ENCODE data around the gene ALG14.

ALG14 gene

DNA sequence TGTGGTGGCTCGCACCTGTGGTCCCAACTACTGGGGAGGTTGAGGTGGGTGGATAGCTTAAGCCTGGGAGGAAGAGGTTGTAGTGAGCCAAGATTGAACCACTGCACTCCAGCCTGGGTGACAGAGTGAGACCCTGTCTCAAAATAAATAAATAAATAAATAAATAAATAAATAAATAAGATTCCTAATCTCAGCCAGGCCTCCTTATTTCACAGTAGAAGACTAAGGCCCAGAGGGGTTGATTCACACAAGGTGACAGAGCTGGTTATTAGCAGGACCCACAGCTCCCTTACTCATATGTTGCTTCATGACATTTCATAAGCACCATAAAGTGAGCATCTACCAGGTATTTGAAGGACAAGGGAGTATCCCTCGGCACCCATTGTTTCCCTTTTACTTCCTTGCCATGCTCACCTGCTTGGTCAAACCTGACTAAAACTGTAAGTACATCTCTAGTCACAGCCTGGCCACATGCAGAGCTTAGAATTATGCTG is 32.7 kb downstream of the ALG14 start:
- Histone ChIP-seq H2AFZ (ENCODE audit: low read length) (no peak overlapping the region), H3K79me2 (ENCODE audit: insufficient read depth, low read length) (no peaks in the 10 kb centered on the region), H3F3A (ENCODE audit: insufficient read depth, low read length) (no peaks in the 10 kb centered on the region), H3K4me3 (ENCODE audit: low read depth, low read length, poor library complexity, severe bottlenecking) (no peak overlapping the region), H3K4me1 (ENCODE audit: insufficient read depth, low read length, severe bottlenecking) (no peaks in the 10 kb centered on the region), H4K20me1 (ENCODE audit: insufficient read depth, low read length) (no peaks in the 10 kb centered on the region), H3K36me3 (ENCODE audit: insufficient read depth, low read length) (no peaks in the 10 kb centered on the region), H3K27ac (ENCODE audit: low read depth, low read length, poor library complexity, severe bottlenecking) (no peak overlapping the region), H3K9me2 (ENCODE audit: low read depth, low read length) (no peaks in the 10 kb centered on the region), H3K9ac (ENCODE audit: low read length) (no peak overlapping the region), H3K4me2 (ENCODE audit: low read length) (no peak overlapping the region), H3K27me3 (ENCODE audit: insufficient read depth, low read length) (no peaks in the 10 kb centered on the region), H3K9me3 (ENCODE audit: low read length) (no peaks in the 10 kb centered on the region)
- TF ChIP-seq, protein P1, sequence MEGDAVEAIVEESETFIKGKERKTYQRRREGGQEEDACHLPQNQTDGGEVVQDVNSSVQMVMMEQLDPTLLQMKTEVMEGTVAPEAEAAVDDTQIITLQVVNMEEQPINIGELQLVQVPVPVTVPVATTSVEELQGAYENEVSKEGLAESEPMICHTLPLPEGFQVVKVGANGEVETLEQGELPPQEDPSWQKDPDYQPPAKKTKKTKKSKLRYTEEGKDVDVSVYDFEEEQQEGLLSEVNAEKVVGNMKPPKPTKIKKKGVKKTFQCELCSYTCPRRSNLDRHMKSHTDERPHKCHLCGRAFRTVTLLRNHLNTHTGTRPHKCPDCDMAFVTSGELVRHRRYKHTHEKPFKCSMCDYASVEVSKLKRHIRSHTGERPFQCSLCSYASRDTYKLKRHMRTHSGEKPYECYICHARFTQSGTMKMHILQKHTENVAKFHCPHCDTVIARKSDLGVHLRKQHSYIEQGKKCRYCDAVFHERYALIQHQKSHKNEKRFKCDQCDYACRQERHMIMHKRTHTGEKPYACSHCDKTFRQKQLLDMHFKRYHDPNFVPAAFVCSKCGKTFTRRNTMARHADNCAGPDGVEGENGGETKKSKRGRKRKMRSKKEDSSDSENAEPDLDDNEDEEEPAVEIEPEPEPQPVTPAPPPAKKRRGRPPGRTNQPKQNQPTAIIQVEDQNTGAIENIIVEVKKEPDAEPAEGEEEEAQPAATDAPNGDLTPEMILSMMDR (IDR thresholded peaks at IDR 0.05; ENCODE audit: low read length), result no peak
- TF ChIP-seq EZH2 (IDR thresholded peaks at IDR 0.05; ENCODE audit: borderline replicate concordance, low read length), result no peak

DNA sequence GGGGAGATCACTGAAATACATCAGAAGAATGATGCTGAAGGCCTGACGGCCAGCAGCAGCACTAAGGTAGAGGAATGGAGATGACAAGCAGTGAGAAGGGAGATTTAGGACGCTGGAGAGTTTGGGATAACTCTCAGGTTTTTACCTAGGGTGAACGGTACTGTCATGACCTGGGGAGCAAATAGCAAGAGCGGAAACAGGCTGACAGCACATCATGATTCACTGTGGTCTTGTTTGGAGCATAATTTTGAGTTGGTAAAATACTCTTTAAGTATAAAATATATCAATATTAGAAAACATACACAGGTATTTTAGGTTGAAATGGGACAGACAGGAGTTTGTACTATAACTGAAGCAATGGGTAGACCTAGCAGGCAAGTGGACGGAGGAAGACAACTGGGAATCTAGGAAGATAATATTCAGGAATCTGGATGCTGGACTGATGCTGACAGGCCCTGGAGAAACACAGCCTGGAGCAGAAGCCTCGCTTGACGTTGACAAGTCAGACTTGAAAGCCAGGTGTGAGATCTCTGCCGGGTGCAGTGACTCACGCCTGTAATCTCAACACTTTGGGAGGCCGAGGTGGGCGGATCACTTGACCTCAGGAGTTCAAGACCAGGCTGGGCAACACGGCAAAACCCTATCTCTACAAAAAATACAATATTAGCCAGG is 33.3 kb downstream of the ALG14 start:
- Histone ChIP-seq H4K20me1 (ENCODE audit: insufficient read depth, low read length) (no peaks in the 10 kb centered on the region), H3K4me2 (ENCODE audit: low read length) (no peak overlapping the region), H3K9me3 (ENCODE audit: low read length) (no peaks in the 10 kb centered on the region), H3K27me3 (ENCODE audit: insufficient read depth, low read length) (no peaks in the 10 kb centered on the region), H3K9me2 (ENCODE audit: low read depth, low read length) (no peaks in the 10 kb centered on the region), H3K4me1 (ENCODE audit: insufficient read depth, low read length, severe bottlenecking) (no peaks in the 10 kb centered on the region), H3K36me3 (ENCODE audit: insufficient read depth, low read length) (no peaks in the 10 kb centered on the region), H3K4me3 (ENCODE audit: low read depth, low read length, poor library complexity, severe bottlenecking) (no peak overlapping the region), H3F3A (ENCODE audit: insufficient read depth, low read length) (no peaks in the 10 kb centered on the region), H3K9ac (ENCODE audit: low read length) (no peak overlapping the region), H2AFZ (ENCODE audit: low read length) (no peak overlapping the region), H3K27ac (ENCODE audit: low read depth, low read length, poor library complexity, severe bottlenecking) (no peak overlapping the region), H3K79me2 (ENCODE audit: insufficient read depth, low read length) (no peaks in the 10 kb centered on the region)
- TF ChIP-seq, protein P1 (IDR thresholded peaks at IDR 0.05; ENCODE audit: low read length), result no peak
- no peak for TF ChIP-seq EZH2 (IDR thresholded peaks at IDR 0.05; ENCODE audit: borderline replicate concordance, low read length)

DNA sequence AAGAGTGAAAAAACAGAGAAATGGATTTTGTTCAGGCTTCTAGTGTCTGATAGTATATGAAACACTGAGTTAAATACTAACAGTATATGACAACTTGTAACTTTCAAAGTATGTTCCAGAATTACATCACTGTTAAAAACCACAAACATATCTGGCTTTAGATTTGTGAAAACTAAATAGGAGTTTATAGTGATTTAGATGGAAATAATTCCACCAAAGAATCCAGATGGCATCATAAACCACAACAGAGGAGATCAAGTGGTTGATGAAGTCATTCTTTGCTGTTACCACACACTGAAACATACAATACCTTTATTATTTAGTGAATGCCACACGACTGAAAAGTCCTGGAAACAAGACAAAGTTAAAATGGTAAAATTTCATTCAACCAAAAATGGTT is 37.2 kb downstream of the ALG14 start:
- no peaks in the 10 kb centered on the region for H3K9me3 ChIP-seq (ENCODE audit: low read length)
- TF ChIP-seq, protein P1 (IDR thresholded peaks at IDR 0.05; ENCODE audit: low read length), result no peak
- TF ChIP-seq EZH2 (IDR thresholded peaks at IDR 0.05; ENCODE audit: borderline replicate concordance, low read length), result no peak
- H2AFZ ChIP-seq (ENCODE audit: low read length), result no peak overlapping the region
- H4K20me1 ChIP-seq (ENCODE audit: insufficient read depth, low read length), result no peaks in the 10 kb centered on the region
- no peak overlapping the region for H3K4me2 ChIP-seq (ENCODE audit: low read length)
- no peak overlapping the region for H3K4me3 ChIP-seq (ENCODE audit: low read depth, low read length, poor library complexity, severe bottlenecking)
- H3K79me2 ChIP-seq (ENCODE audit: insufficient read depth, low read length), result no peaks in the 10 kb centered on the region
- no peak overlapping the region for H3K27ac ChIP-seq (ENCODE audit: low read depth, low read length, poor library complexity, severe bottlenecking)
- H3K4me1 ChIP-seq (ENCODE audit: insufficient read depth, low read length, severe bottlenecking), result no peaks in the 10 kb centered on the region
- H3K9me2 ChIP-seq (ENCODE audit: low read depth, low read length), result no peaks in the 10 kb centered on the region
- H3K9ac ChIP-seq (ENCODE audit: low read length), result no peak overlapping the region
- no peaks in the 10 kb centered on the region for H3F3A ChIP-seq (ENCODE audit: insufficient read depth, low read length)
- H3K27me3 ChIP-seq (ENCODE audit: insufficient read depth, low read length), result no peaks in the 10 kb centered on the region
- H3K36me3 ChIP-seq (ENCODE audit: insufficient read depth, low read length), result no peaks in the 10 kb centered on the region

Measured in OCI-LY1 (cell line).